A673 (cell line): Measurements from ENCODE around the gene KIAA0319L. TPM values are rescaled to one million over a fixed set of nuclear protein-coding genes. Genes with fewer than 3 reads are reported as not detected.

ENCODE experiments used
- BruUV-seq: library from RNA; stranded (reverse); fragments of 400-500 nt; replicated peaks from 2 replicates; lab custom pipeline; 2021; lab: Mats Ljungman, UMichigan
- CTCF ChIA-PET: fragments of 300-600 bp; sonication (Branson Sonifier 250); formaldehyde crosslinking; loops from one replicate; lab custom pipeline; 2022; ENCODE audit warnings: antibody characterized with exemption; lab: Charles Lee
- POLR2A ChIA-PET: fragments of 300-600 bp; sonication (Branson Sonifier 250); formaldehyde crosslinking; loops from one replicate; lab custom pipeline; 2022; ENCODE audit warnings: antibody characterized with exemption; ENCODE audit not compliant: low non-redundant PET; lab: Charles Lee
- DNase-seq: peaks from one replicate; pipeline ENCODE4 v3.0.0-alpha.2; 2015; ENCODE audit warnings: low spot score
- H3K27ac ChIP-seq: fragments of 200-600 bp; sonication (generic); 2 replicates; pipeline ENCODE4 v1.5.1; 2016; ENCODE audit warnings: mixed run types, low read depth, mild to moderate bottlenecking, mixed read lengths, antibody characterized with exemption, low read length; ENCODE audit not compliant: poor library complexity, severe bottlenecking
- H3K27me3 ChIP-seq: fragments of 200-600 bp; sonication (generic); replicated peaks from 2 replicates; pipeline ENCODE4 v1.6.1; 2017; ENCODE audit warnings: mixed run types, low read depth, mild to moderate bottlenecking, mixed read lengths, antibody characterized with exemption, low read length; ENCODE audit not compliant: insufficient read depth, poor library complexity
- H3K36me3 ChIP-seq: fragments of 200-600 bp; sonication (generic); 2 replicates; pipeline ENCODE4 v1.6.1; 2016; ENCODE audit warnings: mixed run types, mild to moderate bottlenecking, mixed read lengths, antibody characterized with exemption, low read length; ENCODE audit not compliant: insufficient read depth, poor library complexity, severe bottlenecking
- H3K4me1 ChIP-seq: fragments of 200-600 bp; sonication (generic); 2 replicates; pipeline ENCODE4 v1.6.1; 2017; ENCODE audit warnings: mixed run types, mild to moderate bottlenecking, mixed read lengths, antibody characterized with exemption, low read length; ENCODE audit not compliant: insufficient read depth, poor library complexity, severe bottlenecking
- H3K4me3 ChIP-seq: fragments of 200-600 bp; sonication (generic); 2 replicates; pipeline ENCODE4 v1.5.1; 2016; ENCODE audit warnings: low read depth, mixed run types, mild to moderate bottlenecking, mixed read lengths, low read length; ENCODE audit not compliant: poor library complexity, severe bottlenecking
- H3K9me3 ChIP-seq: fragments of 200-600 bp; sonication (generic); 2 replicates; pipeline ENCODE4 v1.6.1; 2016; ENCODE audit warnings: mixed run types, low read depth, mild to moderate bottlenecking, mixed read lengths, antibody characterized with exemption, low read length; ENCODE audit not compliant: poor library complexity, severe bottlenecking
- CTCF ChIP-seq: fragments of 300-800, 200-600 bp; sonication (generic); conservative IDR thresholded peaks from 2 replicates; pipeline ENCODE4 v1.5.1; 2017; ENCODE audit warnings: low read depth, mild to moderate bottlenecking, antibody characterized with exemption, low read length, moderate library complexity, mixed read lengths
- EZH2 ChIP-seq: fragments of 200-600 bp; sonication (generic); IDR thresholded peaks from 2 replicates; pipeline ENCODE4 v1.6.1; 2017; ENCODE audit warnings: borderline replicate concordance, low read depth, mild to moderate bottlenecking, mixed read lengths, antibody characterized with exemption, low read length; ENCODE audit not compliant: poor library complexity, severe bottlenecking
- intact Hi-C: fragments of 100-400 bp; cut with micrococcal nuclease; formaldehyde crosslinking; loops from one replicate; pipeline ENCODE4 v1.10.0; 2022; ENCODE audit not compliant: unreplicated experiment
- total RNA-seq: library from RNA; stranded (reverse); gene quantifications from 2 replicates; pipeline ENCODE4 v1.2.3, GENCODE V29; 2021

The KIAA0319L gene
- total RNA-seq, 1 experiment from 2014 or later, result 33.7 TPM

- Histone ChIP-seq H3K4me1 (peaks cover 2% of the 10 kb centered on the region), H3K36me3 (peaks cover 9% of the 10 kb centered on the region), H3K9me3 (no peaks in the 10 kb centered on the region), H3K27me3 (no peaks in the 10 kb centered on the region), H3K4me3 (no peak overlapping the region), H3K27ac (no peak overlapping the region)
- ChIA-PET POLR2A (interaction anchor here (0.6 kb wide), 1 partner anchor 16 kb away, joined by 3 read pairs; no protein-coding TSS in a partner anchor), CTCF (interaction anchor here (0.6 to 1.5 kb wide), 6 partner anchors 9 to 205 kb away, joined by 3 to 31 read pairs (median 4); partner anchors contain the start of genes CLSPN and TFAP2E)
- DNase-seq, result peak; percentile 71
- intact Hi-C loops, result loop anchor here (1.0 kb wide), 1 partner anchor 113 kb away; no protein-coding TSS in a partner anchor
- no peak for TF ChIP-seq EZH2
- TF ChIP-seq CTCF, result peak; percentile 79
- BruUV-seq, result no TSS peak
Observed at GRCh38 chr1:35564037-35564883, 7.1 kb upstream of the KIAA0319L start.

GRCh38 chr1:35563166-35563565 lies 6.0 kb upstream of the KIAA0319L start:
- TF ChIP-seq EZH2, result no peak
- no peak for TF ChIP-seq CTCF
- DNase-seq, result no peak
- intact Hi-C loops, result no loop called here
- peaks cover 9% of the 10 kb centered on the region for H3K36me3 ChIP-seq
- CTCF ChIA-PET, result no interaction called here
- no peaks in the 10 kb centered on the region for H3K9me3 ChIP-seq
- peaks cover 6% of the 10 kb centered on the region for H3K4me1 ChIP-seq
- H3K27ac ChIP-seq, result no peak overlapping the region
- no peak overlapping the region for H3K4me3 ChIP-seq
- POLR2A ChIA-PET, result no interaction called here
- no peaks in the 10 kb centered on the region for H3K27me3 ChIP-seq
- BruUV-seq, result no TSS peak

GRCh38 chr1:35561972-35562680 lies 4.9 kb upstream of the KIAA0319L start:
- Histone ChIP-seq H3K9me3 (no peaks in the 10 kb centered on the region), H3K36me3 (peaks cover 9% of the 10 kb centered on the region), H3K4me3 (no peak overlapping the region), H3K27ac (no peak overlapping the region), H3K27me3 (no peaks in the 10 kb centered on the region), H3K4me1 (peaks cover 6% of the 10 kb centered on the region)
- ChIA-PET CTCF (no interaction called here), POLR2A (no interaction called here)
- intact Hi-C loops, result no loop called here
- no peak for DNase-seq
- no peak for TF ChIP-seq CTCF
- no peak for TF ChIP-seq EZH2
- no TSS peak for BruUV-seq
